OCI-LY7 (cell line): ENCODE results near the gene TBC1D13. TPM values are rescaled to one million over a fixed set of nuclear protein-coding genes. Genes with fewer than 3 reads are reported as not detected.
A peak's percentile ranks its signal among the peaks of the same experiment; 100 is the strongest.
"Not testable (repeated sequence)": the region's sequence is repeated elsewhere in the genome, so short reads cannot be mapped to it uniquely, and the experiment has no call there.

ENCODE experiments used
- BruUV-seq: library from RNA; stranded (reverse); fragments of 400-500 nt; replicated peaks from 2 replicates; lab custom pipeline; 2021; lab: Mats Ljungman, UMichigan
- CTCF ChIA-PET: fragments of 300-600 bp; sonication (Branson Sonifier 250); formaldehyde crosslinking; loops from one replicate; lab custom pipeline; 2022; ENCODE audit warnings: antibody characterized with exemption; ENCODE audit not compliant: unreplicated experiment; lab: Charles Lee
- POLR2A ChIA-PET: fragments of 300-600 bp; sonication (Branson Sonifier 250); formaldehyde crosslinking; loops from one replicate; lab custom pipeline; 2022; ENCODE audit warnings: antibody characterized with exemption; lab: Charles Lee
- DNase-seq: peaks from one replicate; pipeline ENCODE4 v3.0.0-alpha.2; 2015; ENCODE audit warnings: low spot score
- H2AFZ ChIP-seq: fragments of 200-600 bp; sonication (generic), shearing (Covaris generic); 2 replicates; pipeline ENCODE4 v1.6.1; 2014; ENCODE audit warnings: mild to moderate bottlenecking, antibody characterized with exemption, low read length, moderate library complexity
- H3K27ac ChIP-seq: fragments of 200-600 bp; sonication (generic); 2 replicates; pipeline ENCODE4 v1.5.1; 2014; ENCODE audit warnings: mixed run types, low read depth, mild to moderate bottlenecking, moderate library complexity, low read length, inconsistent platforms; ENCODE audit not compliant: poor library complexity, severe bottlenecking
- H3K36me3 ChIP-seq: fragments of 200-600 bp; sonication (generic); 2 replicates; pipeline ENCODE4 v1.6.1; 2014; ENCODE audit warnings: mild to moderate bottlenecking, antibody characterized with exemption, low read length, moderate library complexity, mixed read lengths; ENCODE audit not compliant: insufficient read depth
- H3K4me1 ChIP-seq: fragments of 200-600 bp; sonication (generic); 2 replicates; pipeline ENCODE4 v1.5.1; 2014; ENCODE audit warnings: mild to moderate bottlenecking, low read length; ENCODE audit not compliant: insufficient read depth, poor library complexity, severe bottlenecking
- H3K4me2 ChIP-seq: fragments of 200-600 bp; sonication (generic); 2 replicates; pipeline ENCODE4 v1.6.1; 2014; ENCODE audit warnings: mild to moderate bottlenecking, low read length
- H3K4me3 ChIP-seq: fragments of 200-600 bp; sonication (generic); 2 replicates; pipeline ENCODE4 v1.5.1; 2014; ENCODE audit warnings: mild to moderate bottlenecking, low read depth, low read length; ENCODE audit not compliant: poor library complexity, severe bottlenecking
- H3K79me2 ChIP-seq: fragments of 200-600 bp; sonication (generic); 2 replicates; pipeline ENCODE4 v1.6.1; 2016; ENCODE audit warnings: low read depth, mild to moderate bottlenecking, low read length, moderate library complexity, mixed read lengths; ENCODE audit not compliant: insufficient read depth
- H3K9me2 ChIP-seq: fragments of 200-600 bp; sonication (generic); 2 replicates; pipeline ENCODE4 v1.6.1; 2016; ENCODE audit warnings: mild to moderate bottlenecking, low read length, mixed read lengths; ENCODE audit not compliant: insufficient read depth
- H3K9me3 ChIP-seq: fragments of 200-600 bp; sonication (generic); 2 replicates; pipeline ENCODE4 v1.6.1; 2014; ENCODE audit warnings: mild to moderate bottlenecking, mixed run types, low read length, mixed read lengths
- H4K20me1 ChIP-seq: fragments of 200-600 bp; sonication (generic); 2 replicates; pipeline ENCODE4 v1.6.1; 2014; ENCODE audit warnings: mild to moderate bottlenecking, antibody characterized with exemption, low read length, moderate library complexity, mixed read lengths; ENCODE audit not compliant: insufficient read depth
- EZH2phosphoT487 ChIP-seq: fragments of 200-600 bp; sonication (generic); IDR thresholded peaks from 2 replicates; pipeline ENCODE4 v1.6.1; 2018; ENCODE audit warnings: low read depth, borderline replicate concordance, mild to moderate bottlenecking, mixed run types, antibody characterized with exemption, low read length, moderate library complexity, mixed read lengths
- intact Hi-C: fragments of 100-400 bp; cut with micrococcal nuclease; formaldehyde crosslinking; loops from one replicate; pipeline ENCODE4 v1.10.0; 2022; ENCODE audit not compliant: unreplicated experiment
- total RNA-seq, 2 experiments: library from RNA; depleted of rRNA in 1 of 2; stranded (reverse); fragments of >200 nt in 1 of 2; shearing (Covaris generic) in 1 of 2; gene quantifications; 2 replicates each; pipeline ENCODE4 v1.2.3, GENCODE V29; 2014 to 2022
- TF ChIP-seq, protein P1 (sequence below): fragments of 200-600 bp; sonication (generic); conservative IDR thresholded peaks from 2 replicates; pipeline ENCODE4 v1.5.1; 2014; ENCODE audit warnings: mild to moderate bottlenecking, antibody characterized with exemption, low read length, moderate library complexity, mixed read lengths

Gene TBC1D13
- total RNA-seq, 2 experiments from 2014 or later: 18.7 to 24.7 TPM

GRCh38 chr9:128841694-128842492, 54.8 kb downstream of the TBC1D13 start:
- ChIA-PET CTCF (no interaction called here), POLR2A (no interaction called here)
- H4K20me1 ChIP-seq: no peaks in the 10 kb centered on the region
- H2AFZ ChIP-seq: no peak overlapping the region
- no peaks in the 10 kb centered on the region for H3K4me1 ChIP-seq
- no peaks in the 10 kb centered on the region for H3K79me2 ChIP-seq
- no peaks in the 10 kb centered on the region for H3K9me3 ChIP-seq
- no peak overlapping the region for H3K4me3 ChIP-seq
- H3K9me2 ChIP-seq: no peaks in the 10 kb centered on the region
- no TSS peak for BruUV-seq
- DNase-seq: no peak
- peaks cover 54% of the 10 kb centered on the region for H3K36me3 ChIP-seq
- intact Hi-C loops: no loop called here
- TF ChIP-seq EZH2phosphoT487: no peak
- no peak overlapping the region for H3K27ac ChIP-seq
- H3K4me2 ChIP-seq: no peak overlapping the region

DNA sequence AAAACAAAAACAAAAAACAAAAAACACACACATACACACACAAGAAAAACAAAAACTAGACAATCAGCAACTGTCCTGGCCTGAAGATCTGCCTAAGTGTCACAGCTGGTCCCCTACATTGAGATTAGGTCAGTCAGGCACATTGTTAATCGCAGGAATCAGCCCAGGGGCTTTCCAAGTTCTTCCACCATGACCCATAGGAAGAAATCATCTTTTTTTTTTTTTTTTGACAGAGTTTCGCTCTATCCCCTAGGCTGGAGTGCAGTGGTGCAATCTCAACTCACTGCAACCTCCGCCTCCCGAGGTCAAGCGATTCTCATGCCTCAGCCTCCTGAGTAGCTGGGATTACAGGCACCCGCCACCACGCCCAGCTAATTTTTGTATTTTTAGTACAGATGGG, 56.1 kb downstream of the TBC1D13 start:
- DNase-seq, H3K27ac ChIP-seq, BruUV-seq, H2AFZ ChIP-seq, H3K4me3 ChIP-seq, H4K20me1 ChIP-seq, H3K9me2 ChIP-seq, H3K79me2 ChIP-seq, H3K4me2 ChIP-seq, H3K9me3 ChIP-seq, intact Hi-C loops, H3K4me1 ChIP-seq, CTCF ChIA-PET: not testable (repeated sequence)
- POLR2A ChIA-PET: interaction anchor here (0.6 kb wide), 1 partner anchor 71 kb away, joined by 3 read pairs; no protein-coding TSS in a partner anchor
- H3K36me3 ChIP-seq: peaks cover 44% of the 10 kb centered on the region

GRCh38 chr9:128845186-128845931, 58.3 kb downstream of the TBC1D13 start:
- no peaks in the 10 kb centered on the region for H3K9me2 ChIP-seq
- DNase-seq: no peak
- no peak overlapping the region for H3K27ac ChIP-seq
- intact Hi-C loops: no loop called here
- no peak overlapping the region for H2AFZ ChIP-seq
- no peak overlapping the region for H3K4me3 ChIP-seq
- TF ChIP-seq EZH2phosphoT487: no peak
- TF ChIP-seq, protein P1, sequence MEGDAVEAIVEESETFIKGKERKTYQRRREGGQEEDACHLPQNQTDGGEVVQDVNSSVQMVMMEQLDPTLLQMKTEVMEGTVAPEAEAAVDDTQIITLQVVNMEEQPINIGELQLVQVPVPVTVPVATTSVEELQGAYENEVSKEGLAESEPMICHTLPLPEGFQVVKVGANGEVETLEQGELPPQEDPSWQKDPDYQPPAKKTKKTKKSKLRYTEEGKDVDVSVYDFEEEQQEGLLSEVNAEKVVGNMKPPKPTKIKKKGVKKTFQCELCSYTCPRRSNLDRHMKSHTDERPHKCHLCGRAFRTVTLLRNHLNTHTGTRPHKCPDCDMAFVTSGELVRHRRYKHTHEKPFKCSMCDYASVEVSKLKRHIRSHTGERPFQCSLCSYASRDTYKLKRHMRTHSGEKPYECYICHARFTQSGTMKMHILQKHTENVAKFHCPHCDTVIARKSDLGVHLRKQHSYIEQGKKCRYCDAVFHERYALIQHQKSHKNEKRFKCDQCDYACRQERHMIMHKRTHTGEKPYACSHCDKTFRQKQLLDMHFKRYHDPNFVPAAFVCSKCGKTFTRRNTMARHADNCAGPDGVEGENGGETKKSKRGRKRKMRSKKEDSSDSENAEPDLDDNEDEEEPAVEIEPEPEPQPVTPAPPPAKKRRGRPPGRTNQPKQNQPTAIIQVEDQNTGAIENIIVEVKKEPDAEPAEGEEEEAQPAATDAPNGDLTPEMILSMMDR: 0 out of 2 replicates have a peak, but pooled peaks have one; percentile 20
- BruUV-seq: no TSS peak
- H3K36me3 ChIP-seq: peaks cover 39% of the 10 kb centered on the region
- H3K79me2 ChIP-seq: no peaks in the 10 kb centered on the region
- ChIA-PET CTCF (no interaction called here), POLR2A (no interaction called here)
- no peaks in the 10 kb centered on the region for H3K4me1 ChIP-seq
- H3K4me2 ChIP-seq: no peak overlapping the region
- H4K20me1 ChIP-seq: no peaks in the 10 kb centered on the region
- H3K9me3 ChIP-seq: 0 out of 2 replicates have a peak, but pooled peaks cover 5% of the 10 kb centered on the region
